ENCODE data around the gene PRX.
"Not testable (repeated sequence)": the region's sequence is repeated elsewhere in the genome, so short reads cannot be mapped to it uniquely, and the experiment has no call there.

Gene PRX

GRCh38 chr19:40414542-40415535 lies 1.7 kb upstream of the PRX start:
- DNase-seq, result no peak

GRCh38 chr19:40412866-40413265 lies 312 bp downstream of the PRX start:
- no peak for DNase-seq

GRCh38 chr19:40411958-40412499 lies 1.1 kb downstream of the PRX start:
- no peak for DNase-seq

- no peak for DNase-seq
These were observed 1.9 kb downstream of the PRX start for GRCh38 chr19:40411125-40411842.

GRCh38 chr19:40410030-40410389 lies 3.2 kb downstream of the PRX start:
- no peak for DNase-seq

- DNase-seq, result not testable (repeated sequence)
These were observed 4.6 kb downstream of the PRX start for GRCh38 chr19:40408598-40408925.

GRCh38 chr19:40407714-40408597 lies 5.2 kb downstream of the PRX start:
- DNase-seq, result no peak

GRCh38 chr19:40403262-40403984 lies 9.8 kb downstream of the PRX start:
- peak; percentile 33 to 57 (median 48) for DNase-seq

GRCh38 chr19:40400559-40400958 lies 12.6 kb downstream of the PRX start:
- no peak for DNase-seq

GRCh38 chr19:40398417-40399131 lies 14.6 kb downstream of the PRX start:
- DNase-seq, result peak in 2 of 4 experiments; percentile 25 to 31

- no peak for DNase-seq
These were observed 15.6 kb downstream of the PRX start for GRCh38 chr19:40397568-40397906.

GRCh38 chr19:40396886-40397567 lies 16.2 kb downstream of the PRX start:
- DNase-seq, result no peak

GRCh38 chr19:40395956-40396355 lies 17.2 kb downstream of the PRX start:
- DNase-seq, result no peak

GRCh38 chr19:40394816-40395210 lies 18.4 kb downstream of the PRX start:
- DNase-seq, result no peak

- DNase-seq, result no peak
These were observed 19.0 kb downstream of the PRX start for GRCh38 chr19:40393894-40394815.

- DNase-seq, result no peak
These were observed 20.2 kb downstream of the PRX start for GRCh38 chr19:40392894-40393517.

GRCh38 chr19:40392123-40392522 lies 21.1 kb downstream of the PRX start:
- DNase-seq, result no peak

GRCh38 chr19:40390084-40390742 lies 23.0 kb downstream of the PRX start, which contains the start of gene HIPK4:
TSS of gene HIPK4 (minus strand) at chr19:40390181. CDS start at chr19:40389902, 279 bp downstream.
- no peak for DNase-seq
